PC-9 (cell line): ENCODE data around the gene COPS6.

Source experiments
- CTCF ChIP-seq: fragments of 200-600 bp; sonication (generic); conservative IDR thresholded peaks from 2 replicates; pipeline ENCODE4 v1.6.1; 2017; ENCODE audit warnings: mixed run types, antibody characterized with exemption, mild to moderate bottlenecking, moderate library complexity
- EZH2 ChIP-seq: fragments of 200-600 bp; sonication (generic); IDR thresholded peaks from 2 replicates; pipeline ENCODE4 v1.8.0; 2017; ENCODE audit warnings: antibody characterized with exemption, low read depth

GRCh38 chr7:100118388-100119071 lies 29.8 kb downstream of the COPS6 start:
- TF ChIP-seq CTCF (no peak), EZH2 (no peak)
